NCI-H2107 (cell line): Measurements from ENCODE around the gene KCNAB1.
"Not testable (repeated sequence)": the region's sequence is repeated elsewhere in the genome, so short reads cannot be mapped to it uniquely, and the experiment has no call there.

Experiments used
- DNase-seq: peaks from one replicate; lab custom pipeline; 2025; lab: John Stamatoyannopoulos, UW

The KCNAB1 gene

GRCh38 chr3:156176629-156177210 is 56.3 kb downstream of the KCNAB1 start:
- no peak for DNase-seq

DNA sequence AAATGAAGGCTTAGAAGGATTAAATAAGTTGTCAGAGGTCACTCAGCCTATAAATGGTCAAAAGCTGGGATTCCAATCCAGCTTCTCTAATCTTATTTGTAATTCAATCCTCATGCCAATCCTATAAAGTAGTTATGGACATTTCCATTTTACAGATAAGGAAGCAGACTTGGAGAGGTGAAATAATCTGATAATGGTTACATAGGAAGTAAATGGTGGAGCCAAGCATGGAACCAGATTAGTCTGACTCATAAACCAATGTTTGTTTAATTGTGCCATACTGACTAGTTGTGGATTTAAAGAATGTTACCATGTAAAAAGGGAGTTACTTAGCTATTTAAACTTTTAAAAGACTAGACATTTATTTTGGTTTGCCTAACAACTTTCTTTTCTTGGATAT is 59.7 kb downstream of the KCNAB1 start:
- DNase-seq = no peak

DNA sequence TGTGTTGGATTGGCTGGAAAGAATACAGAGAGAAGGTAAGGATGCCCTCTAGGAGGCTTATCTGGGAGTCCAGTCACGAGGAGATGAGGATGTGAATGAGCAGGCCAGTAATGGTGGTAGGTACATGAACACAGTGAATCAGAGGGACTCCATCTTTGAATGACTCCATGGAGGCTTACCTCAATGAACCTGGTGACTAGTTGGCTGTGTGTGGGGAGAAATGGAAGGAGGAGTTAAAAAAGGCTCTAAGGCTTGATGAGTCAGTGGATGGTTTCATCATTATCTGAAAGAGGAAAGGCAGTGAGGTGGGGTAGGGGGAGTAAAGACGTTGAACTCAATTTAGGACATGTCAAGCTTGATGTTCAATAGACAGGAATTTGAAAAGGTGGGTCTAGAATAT is 61.1 kb downstream of the KCNAB1 start:
- no peak for DNase-seq

- DNase-seq = no peak
These were observed 63.0 kb downstream of the KCNAB1 start for GRCh38 chr3:156183396-156183795.

DNA sequence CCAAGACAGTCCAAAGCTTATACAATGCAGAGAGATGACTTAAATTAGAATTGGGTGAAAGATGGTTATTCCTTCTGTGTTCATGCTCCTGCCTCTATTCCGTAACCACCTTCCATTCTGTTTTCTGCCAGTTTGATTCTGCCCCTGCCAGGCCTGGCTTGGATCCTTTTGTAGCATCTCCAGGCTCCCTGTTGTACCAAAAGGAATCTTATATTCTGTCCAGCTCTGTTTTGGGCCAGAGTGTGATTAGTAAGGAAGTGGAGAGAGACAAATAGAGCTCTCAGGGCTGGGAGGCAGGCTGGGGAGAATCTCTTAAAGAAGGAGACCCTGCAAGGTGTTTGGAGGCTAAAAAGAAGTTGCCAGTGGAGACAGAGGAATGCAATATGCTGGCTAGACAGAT is 63.8 kb downstream of the KCNAB1 start:
- no peak for DNase-seq

DNA sequence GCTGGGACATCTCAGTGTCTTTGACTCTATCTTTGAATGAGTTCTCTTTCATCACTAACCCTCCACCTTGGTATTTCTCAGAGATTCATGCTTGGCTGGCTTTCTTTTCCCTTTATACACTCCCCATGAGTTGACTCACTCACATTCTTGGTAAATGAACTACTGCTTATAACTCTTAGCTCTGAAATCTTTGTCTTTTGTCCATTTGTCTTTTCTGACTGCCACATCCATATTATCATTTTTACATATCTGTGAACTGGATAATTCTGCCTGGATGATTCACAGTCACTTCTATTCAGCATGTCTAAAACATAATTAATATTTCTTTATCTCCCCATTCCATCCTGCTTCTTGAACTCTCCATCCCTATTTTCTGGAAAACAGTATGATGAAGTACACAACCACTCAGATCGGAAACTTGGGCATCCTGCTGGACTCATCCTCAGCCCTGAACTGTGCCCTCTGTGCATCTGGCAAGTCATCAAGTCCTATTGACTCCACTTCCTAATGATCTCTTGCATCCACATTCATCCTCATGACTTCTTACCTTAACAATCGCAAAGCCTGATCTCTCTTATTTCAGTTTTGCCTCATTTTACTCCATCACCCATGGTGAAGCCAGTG is 66.9 kb downstream of the KCNAB1 start:
- DNase-seq = no peak

DNA sequence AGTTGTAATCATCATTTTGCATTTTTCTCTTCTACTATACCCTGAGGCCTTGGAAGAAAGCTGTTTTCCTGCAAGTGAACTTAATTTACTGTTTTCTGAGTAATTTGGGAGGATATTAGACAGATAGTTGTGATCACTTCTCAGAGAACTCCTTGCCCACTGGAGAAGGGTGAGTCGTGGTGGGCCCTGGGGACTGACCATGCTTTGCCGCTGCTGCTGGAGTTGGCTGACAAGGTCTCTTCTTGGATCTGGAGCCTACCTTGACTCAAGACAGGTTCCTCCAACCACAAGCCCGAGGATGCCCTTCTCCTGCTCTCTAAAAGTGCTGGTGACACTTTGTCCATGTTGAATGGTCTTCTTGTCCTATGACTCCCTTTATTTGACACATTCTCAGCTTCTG is 68.4 kb downstream of the KCNAB1 start:
- DNase-seq = no peak

DNA sequence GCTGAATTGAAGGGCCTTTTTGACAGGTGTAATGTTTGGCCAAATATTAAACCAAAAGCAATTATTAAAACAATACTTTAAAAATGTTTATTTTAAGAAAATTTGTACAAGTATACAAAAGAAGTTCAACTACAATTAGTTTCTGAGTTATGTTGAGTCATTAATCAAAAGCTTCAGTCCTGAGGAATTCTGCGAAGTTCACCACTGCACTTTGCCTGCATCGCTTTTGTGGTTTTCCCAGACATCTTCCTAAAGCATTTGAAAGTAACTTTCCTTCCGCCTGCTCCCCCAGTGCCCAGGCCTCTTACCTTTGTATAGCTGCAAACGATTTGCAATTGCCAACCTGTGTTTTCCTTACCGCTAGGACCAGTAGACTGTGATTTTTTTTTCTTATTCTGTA is 69.5 kb downstream of the KCNAB1 start:
- DNase-seq = no peak

GRCh38 chr3:156194945-156195344 is 74.6 kb downstream of the KCNAB1 start:
- not testable (repeated sequence) for DNase-seq

DNA sequence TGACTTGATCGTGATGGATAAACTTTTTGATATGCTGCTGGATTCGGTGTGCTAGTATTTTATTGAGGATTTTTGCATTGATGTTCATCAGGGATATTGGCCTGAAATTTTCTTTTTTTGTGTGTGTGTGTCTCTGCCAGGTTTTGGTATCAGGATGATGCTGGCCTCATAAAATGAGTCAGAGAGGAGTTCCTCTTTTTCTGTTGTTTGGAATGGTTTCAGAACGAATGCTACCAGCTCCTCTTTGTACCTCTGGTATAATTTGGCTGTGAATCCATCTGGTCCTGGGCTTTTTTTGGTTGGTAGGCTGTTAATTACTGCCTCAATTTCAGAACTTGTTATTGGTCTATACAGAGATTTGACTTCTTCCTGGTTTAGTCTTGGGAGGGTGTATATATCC is 76.8 kb downstream of the KCNAB1 start:
- not testable (repeated sequence) for DNase-seq

DNA sequence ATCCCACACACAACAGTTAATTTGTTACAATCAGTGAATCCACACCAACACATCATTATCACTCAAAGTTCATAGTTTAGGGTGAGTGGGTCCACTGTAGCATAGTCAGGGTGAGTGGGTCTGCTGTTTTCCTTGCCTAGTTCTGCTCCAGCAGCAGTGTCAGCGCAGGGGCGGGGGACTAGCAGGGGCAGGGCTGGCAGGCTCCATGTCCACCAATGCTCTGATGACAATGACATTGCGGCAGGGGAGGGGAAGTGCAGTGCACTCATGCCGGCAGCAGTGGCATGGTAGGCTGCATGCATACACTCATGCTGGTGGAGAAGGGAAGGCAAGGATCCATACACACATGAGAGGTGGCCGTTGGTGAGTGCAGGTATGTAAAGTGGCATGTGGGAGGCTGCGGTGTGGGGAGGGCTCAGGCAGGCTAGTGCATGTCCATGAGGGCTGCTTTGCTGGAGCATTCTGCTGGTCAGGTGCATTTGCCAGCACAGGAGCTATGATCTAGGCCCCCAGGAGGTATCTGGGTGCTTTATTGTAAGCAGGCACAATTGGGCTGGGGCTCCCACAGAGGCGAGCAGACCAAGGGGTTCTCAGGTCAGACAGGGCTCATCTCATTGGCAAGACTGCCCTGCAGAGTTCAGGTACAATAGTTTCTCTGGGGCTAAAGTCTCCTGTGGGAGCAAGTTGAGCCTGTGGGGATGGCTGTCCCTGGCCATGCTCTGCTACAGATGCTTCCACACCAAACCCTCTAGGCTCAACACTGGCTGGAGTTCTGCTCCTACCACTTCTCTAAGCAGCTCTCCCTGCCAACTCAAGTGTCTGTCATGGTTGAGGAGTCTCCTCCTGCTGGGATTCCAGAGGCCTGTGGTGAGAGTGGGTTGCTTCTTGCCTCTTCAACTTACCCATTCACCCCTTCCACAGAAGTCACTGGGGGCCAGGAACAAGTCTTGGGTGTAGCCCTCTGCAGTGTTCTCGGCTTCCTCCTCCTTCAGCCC is 81.3 kb downstream of the KCNAB1 start:
- DNase-seq = no peak

DNA sequence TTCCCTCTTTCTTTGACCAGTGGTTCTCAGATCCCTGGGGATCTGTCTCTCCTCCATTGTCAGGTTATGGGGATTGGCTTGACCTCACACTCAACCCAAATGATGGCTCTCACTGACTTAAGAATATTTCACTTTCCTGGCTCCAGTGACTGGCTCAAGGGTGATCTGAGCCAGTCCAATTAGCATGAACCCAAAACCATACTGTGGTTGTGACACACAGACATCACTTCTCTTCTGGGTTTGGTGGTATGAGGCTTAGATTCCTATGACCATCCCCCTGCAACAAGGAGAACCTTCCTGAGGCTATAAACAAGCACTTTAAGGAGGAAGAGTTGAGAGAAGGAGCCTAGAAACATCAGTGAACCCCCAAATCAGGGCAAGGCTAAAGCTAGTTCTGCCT is 85.8 kb downstream of the KCNAB1 start:
- no peak for DNase-seq

GRCh38 chr3:156207802-156208685 is 87.7 kb downstream of the KCNAB1 start:
- DNase-seq = no peak

DNA sequence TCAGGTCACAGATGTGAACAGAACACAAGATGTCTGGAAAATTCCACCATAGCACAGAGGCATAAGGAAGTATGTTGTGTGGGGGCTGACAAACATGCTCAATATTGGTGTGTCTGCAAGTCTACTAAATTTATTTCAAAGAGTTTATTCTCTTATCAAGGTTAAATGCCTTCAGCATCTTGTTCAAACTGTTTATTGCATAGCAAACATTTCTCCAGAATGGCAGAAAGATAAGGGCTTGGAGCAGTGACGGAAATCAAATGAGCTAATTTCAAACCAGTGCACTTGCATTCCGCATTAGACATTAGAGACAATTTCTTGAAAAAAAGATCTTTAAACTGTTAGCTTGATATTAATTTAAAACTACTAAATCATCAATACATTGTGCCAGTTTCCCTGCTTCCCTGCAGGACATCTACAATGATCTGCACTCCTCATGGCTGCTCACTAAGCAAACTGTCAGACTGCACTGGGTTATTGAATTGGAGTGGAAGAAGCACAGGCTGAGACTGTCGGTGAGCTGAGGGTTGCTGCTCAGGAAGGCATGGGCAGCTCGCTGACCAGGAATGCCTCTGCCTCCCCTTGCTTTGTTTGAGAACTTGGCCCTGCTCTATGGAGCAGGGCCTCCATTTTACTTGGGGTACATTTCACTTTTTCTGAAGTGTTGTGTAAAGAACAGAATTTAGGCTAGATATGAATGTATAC is 89.4 kb downstream of the KCNAB1 start:
- no peak for DNase-seq

DNA sequence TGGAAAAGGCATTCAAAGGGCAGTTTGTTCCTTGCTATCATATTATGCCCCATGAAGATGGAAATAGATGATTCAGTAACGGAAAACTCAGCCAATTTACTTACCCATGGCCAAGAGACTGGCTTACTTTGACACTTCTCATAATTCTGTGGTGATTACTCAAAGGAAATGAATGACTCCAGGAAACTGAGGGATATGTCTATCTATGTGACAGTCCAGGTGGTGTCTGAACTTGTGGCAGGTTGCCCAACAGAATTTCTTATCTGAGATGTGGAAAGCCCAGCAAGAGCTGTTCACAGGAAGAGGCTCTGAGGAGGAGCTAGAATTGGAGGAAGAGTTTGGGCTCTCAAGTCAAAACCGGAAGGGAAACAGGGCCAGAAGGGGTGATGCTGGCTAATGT is 91.2 kb downstream of the KCNAB1 start:
- no peak for DNase-seq

DNA sequence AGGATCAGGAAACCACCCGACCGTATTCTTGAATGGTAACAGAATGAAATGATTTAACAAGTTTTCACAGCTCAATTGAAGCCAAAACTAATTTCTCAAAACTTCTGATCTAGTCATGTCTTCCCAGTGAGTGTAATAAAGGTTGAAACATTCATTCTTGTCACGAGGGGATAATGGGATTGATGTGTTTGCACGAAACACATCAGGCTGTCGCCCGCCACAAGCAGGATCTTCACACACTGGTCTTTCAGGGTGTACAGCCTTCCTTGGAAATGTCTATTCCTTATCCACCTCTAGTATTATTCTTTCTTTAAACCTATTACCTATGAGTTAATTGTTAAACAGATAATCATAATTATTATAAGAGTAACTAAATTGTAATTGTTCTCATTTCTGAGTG is 94.3 kb downstream of the KCNAB1 start:
- no peak for DNase-seq

DNA sequence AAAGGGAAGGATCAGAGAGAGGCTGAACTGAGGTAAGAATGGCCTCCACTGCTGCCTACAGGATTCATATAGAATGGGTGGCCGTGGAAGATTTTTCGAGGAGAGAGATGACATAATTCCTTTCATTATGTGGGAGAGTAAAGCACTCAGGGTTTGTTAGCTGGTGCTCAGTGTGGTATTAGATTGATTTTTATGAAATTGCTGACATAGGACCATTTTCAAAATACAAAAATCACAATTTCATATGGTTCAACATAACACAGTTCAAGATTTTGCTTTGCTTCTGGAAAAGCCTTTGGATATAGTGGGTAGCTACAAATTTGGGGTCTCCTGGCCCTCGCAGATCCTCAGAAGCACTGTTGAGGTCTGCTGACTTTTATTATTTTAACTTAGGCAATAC is 95.4 kb downstream of the KCNAB1 start:
- DNase-seq = no peak

GRCh38 chr3:156216216-156216615 is 95.8 kb downstream of the KCNAB1 start:
- no peak for DNase-seq

DNA sequence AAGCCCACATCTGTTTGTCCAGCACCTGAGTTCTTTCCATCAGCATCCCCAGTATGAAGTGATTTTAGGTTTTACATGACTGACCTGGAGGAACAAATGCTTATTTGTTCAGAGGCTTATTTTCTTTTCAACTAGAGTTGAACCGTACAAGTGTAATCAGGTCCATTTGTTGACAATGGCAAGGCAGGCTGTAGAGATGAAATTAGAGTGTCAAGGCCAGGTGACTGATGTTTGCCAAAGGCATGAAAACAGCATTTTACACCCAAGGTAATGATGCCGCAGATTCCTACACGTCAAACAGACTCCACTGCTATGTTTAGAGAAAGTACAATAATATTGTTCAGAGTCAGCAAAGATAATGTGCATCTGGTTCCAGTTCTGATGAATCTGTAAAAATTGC is 96.5 kb downstream of the KCNAB1 start:
- no peak for DNase-seq

- no peak for DNase-seq
These were observed 97.4 kb downstream of the KCNAB1 start for GRCh38 chr3:156217674-156218352.

DNA sequence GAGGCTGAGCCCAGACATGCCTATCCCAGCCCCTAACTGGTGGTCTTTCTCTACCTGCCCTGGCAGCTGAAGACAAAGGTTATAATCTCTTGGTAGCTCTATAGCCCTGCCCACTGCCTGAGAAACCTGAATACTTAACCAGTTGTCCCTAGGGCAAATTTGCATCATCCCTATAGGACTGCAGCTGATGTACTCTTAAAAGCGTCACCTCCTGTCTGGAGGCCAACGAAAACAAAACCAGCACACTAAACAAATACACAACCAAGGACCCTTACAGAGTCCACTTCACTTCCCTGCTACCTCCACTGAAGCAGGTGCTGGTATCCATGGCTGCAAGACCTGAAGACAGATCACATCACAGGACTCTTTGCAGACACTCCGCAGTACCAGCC is 98.0 kb downstream of the KCNAB1 start:
- no peak for DNase-seq
